ENCODE results near the gene ZNF135. TPM values are rescaled to one million over a fixed set of nuclear protein-coding genes. Genes with fewer than 3 reads are reported as not detected.

The ZNF135 gene
- total and polyA plus RNA-seq, 2 experiments from 2014 or later: 4.8 to 10.3 TPM

DNA sequence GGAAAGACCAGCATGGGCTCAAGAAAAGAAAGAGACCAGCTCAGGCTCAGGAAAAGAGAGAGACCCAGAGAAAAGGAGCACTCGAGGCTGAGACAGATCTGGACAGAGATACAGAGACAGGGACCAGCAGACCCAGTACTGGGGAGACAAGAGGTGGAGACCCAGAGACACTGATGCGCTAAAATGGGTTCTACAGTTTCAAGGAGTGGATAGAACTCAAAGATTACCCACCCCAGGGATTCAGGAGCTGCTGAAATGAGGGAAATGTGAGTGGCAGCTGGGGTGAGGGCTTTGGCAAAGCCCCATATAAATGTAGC, 39.6 kb downstream of the ZNF135 start:
- Histone ChIP-seq H3K36me3 (ENCODE audit: insufficient read depth) (peaks cover 2% of the 10 kb centered on the region; the same call in 1 of the 2 replicates), H3K4me1 (ENCODE audit: insufficient read depth) (no peaks in the 10 kb centered on the region; the same call in none of the 2 replicates), H3K4me2 (peak overlapping the region; percentile 78), H4K20me1 (replicated peaks; ENCODE audit: insufficient read depth) (no peaks in the 10 kb centered on the region), H3F3A (replicated peaks; ENCODE audit: low read depth) (no peaks in the 10 kb centered on the region), H3K27ac (ENCODE audit: low read depth) (peak overlapping the region; percentile 86), H3K79me2 (replicated peaks; ENCODE audit: insufficient read depth) (peaks cover 16% of the 10 kb centered on the region), H3K9me2 (ENCODE audit: insufficient read depth) (no peaks in the 10 kb centered on the region), H3K27me3 (ENCODE audit: insufficient read depth) (no peaks in the 10 kb centered on the region), H3K4me3 (peak overlapping the region; percentile 94), H2AFZ (peak overlapping the region; percentile 49; the same call in 1 of the 2 replicates)
- TF ChIP-seq ZNF462 (CRISPR knock-in tag; IDR thresholded peaks at IDR 0.05) (no peak), POLR2AphosphoS5 (IDR thresholded peaks at IDR 0.05; ENCODE audit: low read depth) (no peak), ZNF114 (CRISPR knock-in tag; IDR thresholded peaks at IDR 0.05) (no peak), STAT1 (IDR thresholded peaks at IDR 0.05; ENCODE audit: unreplicated experiment) (no peak), JUNB (IDR thresholded peaks at IDR 0.05; ENCODE audit: unreplicated experiment) (no peak), CREB1 (CRISPR knock-in tag; IDR thresholded peaks at IDR 0.05; ENCODE audit: low read depth) (no peak)
- Mint-ChIP-seq H3K4me3 (peak overlapping the region; percentile 72), H3K9me3 (peaks cover 45% of the 10 kb centered on the region), H3K27ac (peak overlapping the region; percentile 99), H3K4me1 (peaks cover 12% of the 10 kb centered on the region; the same call in 2 of the 3 replicates), H3K27me3 (ENCODE audit: insufficient read depth, low read depth, poor library complexity) (peaks cover 2% of the 10 kb centered on the region), H3K36me3 (ENCODE audit: low read depth) (peaks cover 26% of the 10 kb centered on the region)
- no peak for ATAC-seq
- no peak for DNase-seq (ENCODE audit: low spot score)
